Fibroblast of lung (primary cell): ENCODE data around the gene SH3PXD2A. TPM values are rescaled to one million over a fixed set of nuclear protein-coding genes. Genes with fewer than 3 reads are reported as not detected.

Experiments
- DNase-seq, 2 donors: peaks; one replicate each; pipeline versions ENCODE4 v3.0.0 to v3.0.0-alpha.2; 2010; ENCODE audit warnings: low read depth in 2 of 2
- H2AFZ ChIP-seq: 2 replicates; pipeline ENCODE4 v1.5.1; 2012; ENCODE audit warnings: low read length, control low read depth, inconsistent platforms
- H3K27ac ChIP-seq: 2 replicates; pipeline ENCODE4 v1.5.1; 2011; ENCODE audit warnings: low read length, control low read depth; ENCODE audit not compliant: insufficient read depth
- H3K27me3 ChIP-seq: 2 replicates; pipeline ENCODE4 v1.5.1; 2011; ENCODE audit warnings: mild to moderate bottlenecking, low read length; ENCODE audit not compliant: control insufficient read depth, insufficient read depth
- H3K36me3 ChIP-seq: 2 replicates; pipeline ENCODE4 v1.5.1; 2011; ENCODE audit warnings: low read length; ENCODE audit not compliant: control insufficient read depth, insufficient read depth
- H3K4me1 ChIP-seq: 2 replicates; pipeline ENCODE4 v1.5.1; 2011; ENCODE audit warnings: low read length; ENCODE audit not compliant: control insufficient read depth, insufficient read depth; ENCODE audit errors: extremely low read depth
- H3K4me2 ChIP-seq: 2 replicates; pipeline ENCODE4 v1.5.1; 2011; ENCODE audit warnings: low read length, control low read depth; ENCODE audit not compliant: insufficient read depth; ENCODE audit errors: extremely low read depth
- H3K4me3 ChIP-seq, 4 experiments: fragments of 200-600 bp in 1 of 4; sonication (generic) in 1 of 4; replicated peaks in 1 of 4; 2 replicates each; pipeline ENCODE4 v1.5.1; 2011 to 2016; ENCODE audit warnings: low read length in 4 of 4, low read depth in 3 of 4, mild to moderate bottlenecking in 3 of 4, control low read depth in 2 of 4, inconsistent platforms in 1 of 4, mixed read lengths in 1 of 4; ENCODE audit not compliant: insufficient read depth in 1 of 4; ENCODE audit errors: control extremely low read depth in 1 of 4
- H3K79me2 ChIP-seq: 2 replicates; pipeline ENCODE4 v1.5.1; 2012; ENCODE audit warnings: mild to moderate bottlenecking, low read length, inconsistent platforms; ENCODE audit not compliant: control insufficient read depth, insufficient read depth
- H3K9ac ChIP-seq: 2 replicates; pipeline ENCODE4 v1.5.1; 2011; ENCODE audit warnings: mild to moderate bottlenecking, low read length, control low read depth; ENCODE audit not compliant: insufficient read depth
- H3K9me3 ChIP-seq: 2 replicates; pipeline ENCODE4 v1.5.1; 2012; ENCODE audit warnings: low read depth, low read length; ENCODE audit not compliant: control insufficient read depth, insufficient read depth
- H4K20me1 ChIP-seq: 2 replicates; pipeline ENCODE4 v1.5.1; 2011; ENCODE audit warnings: low read length; ENCODE audit not compliant: control insufficient read depth, insufficient read depth; ENCODE audit errors: extremely low read depth
- CTCF ChIP-seq, 2 donors: IDR thresholded peaks in 1 of 2; conservative IDR thresholded peaks in 1 of 2; 1 replicate in 1 of 2; 2 replicates in 1 of 2; pipeline ENCODE4 v1.5.1; 2011 to 2012; ENCODE audit warnings: low read length in 2 of 2, control low read depth in 1 of 2, inconsistent platforms in 1 of 2, low read depth in 1 of 2, mild to moderate bottlenecking in 1 of 2
- EZH2 ChIP-seq: IDR thresholded peaks from 2 replicates; pipeline ENCODE4 v1.5.1; 2012; ENCODE audit warnings: low read length, control low read depth, mild to moderate bottlenecking; ENCODE audit errors: missing control alignments
- polyA plus RNA-seq, 2 donors: library from polyadenylated mRNA; depleted of rRNA in 1 of 2; stranded (reverse) in 1 of 2; unstranded in 1 of 2; fragments of >200 nt; gene quantifications; 2 replicates each; pipeline ENCODE4 v1.2.1, GENCODE V29; 2011 to 2012; ENCODE audit warnings: missing spikeins in 1 of 2
- total RNA-seq: library from RNA; depleted of rRNA; stranded (reverse); fragments of >200 nt; gene quantifications from 2 replicates; pipeline ENCODE4 v1.2.1, GENCODE V29; 2014

SH3PXD2A gene
- total and polyA plus RNA-seq, 2 donors (not counting 1 experiment from before 2014, with no cell fraction given): 25.5 to 33.2 TPM

- Histone ChIP-seq H3K79me2 (no peaks in the 10 kb centered on the region), H2AFZ (no peak overlapping the region), H3K36me3 (no peaks in the 10 kb centered on the region), H3K27ac (no peak overlapping the region), H4K20me1 (no peaks in the 10 kb centered on the region), H3K4me2 (no peak overlapping the region), H3K9ac (no peak overlapping the region), H3K4me1 (peaks cover 33% of the 10 kb centered on the region), H3K9me3 (no peaks in the 10 kb centered on the region), H3K27me3 (no peaks in the 10 kb centered on the region), H3K4me3 (no peak overlapping the region)
- no peak for TF ChIP-seq EZH2
- TF ChIP-seq CTCF (conservative IDR thresholded peaks at IDR 0.05 in 1 of 2, IDR thresholded peaks at IDR 0.05 in 1 of 2; ENCODE audit: low read depth in 1 of 2, low read length in 2 of 2): no peak
- DNase-seq: no peak
These were observed 87.0 kb downstream of the SH3PXD2A start for GRCh38 chr10:103768345-103768744.

GRCh38 chr10:103767756-103768155, 87.6 kb downstream of the SH3PXD2A start:
- H3K27ac ChIP-seq: no peak overlapping the region
- no peak overlapping the region for H3K9ac ChIP-seq
- no peaks in the 10 kb centered on the region for H3K36me3 ChIP-seq
- no peak overlapping the region for H3K4me3 ChIP-seq
- TF ChIP-seq EZH2 (no peak), CTCF (conservative IDR thresholded peaks at IDR 0.05 in 1 of 2, IDR thresholded peaks at IDR 0.05 in 1 of 2; ENCODE audit: low read depth in 1 of 2, low read length in 2 of 2) (no peak)
- H3K27me3 ChIP-seq: no peaks in the 10 kb centered on the region
- no peak overlapping the region for H2AFZ ChIP-seq
- H3K4me2 ChIP-seq: no peak overlapping the region
- H3K4me1 ChIP-seq: peaks cover 35% of the 10 kb centered on the region
- no peaks in the 10 kb centered on the region for H3K9me3 ChIP-seq
- H4K20me1 ChIP-seq: no peaks in the 10 kb centered on the region
- no peaks in the 10 kb centered on the region for H3K79me2 ChIP-seq
- no peak for DNase-seq

GRCh38 chr10:103766751-103767505, 88.4 kb downstream of the SH3PXD2A start:
- Histone ChIP-seq H3K36me3 (no peaks in the 10 kb centered on the region), H3K4me2 (no peak overlapping the region), H3K9me3 (no peaks in the 10 kb centered on the region), H3K79me2 (no peaks in the 10 kb centered on the region), H3K4me1 (peaks cover 29% of the 10 kb centered on the region), H2AFZ (no peak overlapping the region), H3K27me3 (no peaks in the 10 kb centered on the region), H3K4me3 (no peak overlapping the region), H3K9ac (no peak overlapping the region), H4K20me1 (no peaks in the 10 kb centered on the region), H3K27ac (peak overlapping the region; percentile 10)
- DNase-seq: no peak
- TF ChIP-seq CTCF (conservative IDR thresholded peaks at IDR 0.05 in 1 of 2, IDR thresholded peaks at IDR 0.05 in 1 of 2; ENCODE audit: low read depth in 1 of 2, low read length in 2 of 2): no peak
- TF ChIP-seq EZH2: no peak
